IMR-90 (cell line): ENCODE measurements around the gene NPFF. TPM values are rescaled to one million over a fixed set of nuclear protein-coding genes. Genes with fewer than 3 reads are reported as not detected.

Source experiments
- ATAC-seq: fragments of 200-7000 bp; cut with Tn5 transposase; 2 replicates; pipeline ENCODE4 v1.9.1; 2020; ENCODE audit warnings: low read depth, mild to moderate bottlenecking, moderate library complexity
- BruUV-seq: library from RNA; stranded (reverse); fragments of 400-500 nt; replicated peaks from 2 replicates; lab custom pipeline; 2021; lab: Mats Ljungman, UMichigan
- CTCF ChIA-PET: fragments of 300-600 bp; formaldehyde crosslinking; extraction: SDS; loops from one replicate; lab custom pipeline; 2021; ENCODE audit warnings: antibody characterized with exemption; lab: Yijun Ruan, JAX
- POLR2A ChIA-PET: fragments of 300-600 bp; sonication (Branson Sonifier 250); formaldehyde crosslinking; loops from one replicate; lab custom pipeline; 2022; ENCODE audit warnings: antibody characterized with exemption; ENCODE audit not compliant: unreplicated experiment; lab: Charles Lee
- DNase-seq: peaks from one replicate; pipeline ENCODE4 v3.0.0; 2013
- H2AFZ ChIP-seq: replicated peaks from 2 replicates; pipeline ENCODE3; 2013; ENCODE audit warnings: low read length, mild to moderate bottlenecking; ENCODE audit not compliant: poor library complexity
- H2AK5ac ChIP-seq: 2 replicates; pipeline ENCODE4 v1.6.1; 2013; ENCODE audit warnings: low read depth, low read length, inconsistent platforms
- H2AK9ac ChIP-seq: replicated peaks from 2 replicates; pipeline ENCODE3; 2013; ENCODE audit warnings: mild to moderate bottlenecking, low read depth, low read length, moderate library complexity; ENCODE audit not compliant: poor library complexity
- H2BK120ac ChIP-seq: 2 replicates; pipeline ENCODE4 v1.6.1; 2013; ENCODE audit warnings: low read depth, low read length, inconsistent platforms
- H2BK15ac ChIP-seq: 3 replicates; pipeline ENCODE4 v1.6.1; 2013; ENCODE audit warnings: low read depth, low read length, inconsistent platforms
- H2BK20ac ChIP-seq: 2 replicates; pipeline ENCODE4 v1.6.1; 2013; ENCODE audit warnings: low read depth, mild to moderate bottlenecking, inconsistent platforms, low read length, moderate library complexity
- H2BK5ac ChIP-seq: 2 replicates; pipeline ENCODE4 v1.6.1; 2013; ENCODE audit warnings: mild to moderate bottlenecking, low read depth, low read length, inconsistent platforms; ENCODE audit not compliant: poor library complexity, severe bottlenecking
- H3K14ac ChIP-seq: replicated peaks from 2 replicates; pipeline ENCODE4 v1.6.1; 2013; ENCODE audit warnings: low read depth, low read length, inconsistent platforms
- H3K18ac ChIP-seq: 2 replicates; pipeline ENCODE4 v1.6.1; 2013; ENCODE audit warnings: low read depth, low read length, control low read depth
- H3K23ac ChIP-seq: 2 replicates; pipeline ENCODE4 v1.6.1; 2013; ENCODE audit warnings: low read depth, low read length, inconsistent platforms
- H3K27ac ChIP-seq: 2 replicates; pipeline ENCODE4 v1.5.1; 2013; ENCODE audit warnings: mild to moderate bottlenecking, control low read depth, low read length; ENCODE audit not compliant: insufficient read depth
- H3K27me3 ChIP-seq: 2 replicates; pipeline ENCODE4 v1.6.1; 2013; ENCODE audit warnings: low read length; ENCODE audit not compliant: control insufficient read depth, insufficient read depth
- H3K36me3 ChIP-seq: 2 replicates; pipeline ENCODE4 v1.6.1; 2013; ENCODE audit warnings: low read length, mixed read lengths; ENCODE audit not compliant: control insufficient read depth, insufficient read depth
- H3K4ac ChIP-seq: 2 replicates; pipeline ENCODE4 v1.6.1; 2013; ENCODE audit warnings: low read depth, low read length, inconsistent platforms
- H3K4me1 ChIP-seq: 2 replicates; pipeline ENCODE4 v1.6.1; 2013; ENCODE audit warnings: low read length, mixed read lengths; ENCODE audit not compliant: control insufficient read depth, insufficient read depth
- H3K4me2 ChIP-seq: 2 replicates; pipeline ENCODE4 v1.6.1; 2013; ENCODE audit warnings: low read depth, mild to moderate bottlenecking, control low read depth, low read length, moderate library complexity
- H3K4me3 ChIP-seq: 2 replicates; pipeline ENCODE4 v1.5.1; 2013; ENCODE audit warnings: low read depth, mild to moderate bottlenecking, control low read depth, low read length, moderate library complexity; ENCODE audit not compliant: insufficient read depth
- H3K56ac ChIP-seq: 2 replicates; pipeline ENCODE4 v1.6.1; 2013; ENCODE audit warnings: low read length, inconsistent platforms; ENCODE audit not compliant: insufficient read depth; ENCODE audit errors: extremely low read depth
- H3K79me1 ChIP-seq, 2 experiments: 2 replicates each; pipeline ENCODE4 v1.6.1; 2013; ENCODE audit warnings: low read length in 2 of 2, inconsistent platforms in 1 of 2, low read depth in 1 of 2
- H3K9ac ChIP-seq: 2 replicates; pipeline ENCODE4 v1.6.1; 2013; ENCODE audit warnings: low read depth, low read length, control low read depth
- H3K9me1 ChIP-seq: 2 replicates; pipeline ENCODE4 v1.6.1; 2013; ENCODE audit warnings: low read length, inconsistent platforms; ENCODE audit not compliant: insufficient read depth
- H3K9me3 ChIP-seq: 2 replicates; pipeline ENCODE4 v1.6.1; 2013; ENCODE audit warnings: low read length; ENCODE audit not compliant: control insufficient read depth, insufficient read depth
- H4K20me1 ChIP-seq: 2 replicates; pipeline ENCODE4 v1.6.1; 2013; ENCODE audit warnings: low read length, inconsistent platforms; ENCODE audit not compliant: insufficient read depth
- H4K5ac ChIP-seq: 2 replicates; pipeline ENCODE4 v1.6.1; 2013; ENCODE audit warnings: mild to moderate bottlenecking, low read depth, low read length, control low read depth
- H4K8ac ChIP-seq, 2 experiments: 2 replicates each; pipeline ENCODE4 v1.6.1; 2013; ENCODE audit warnings: low read depth in 2 of 2, low read length in 2 of 2, control low read depth in 1 of 2, inconsistent platforms in 1 of 2
- H4K91ac ChIP-seq: 2 replicates; pipeline ENCODE4 v1.6.1; 2013; ENCODE audit warnings: low read depth, low read length, inconsistent platforms; ENCODE audit not compliant: insufficient read depth
- BHLHE40 ChIP-seq: fragments of 150-350 bp; IDR thresholded peaks from 2 replicates; pipeline ENCODE4 v1.6.1; 2016; ENCODE audit warnings: mild to moderate bottlenecking, low read depth, low read length
- CEBPB ChIP-seq: IDR thresholded peaks from 2 replicates; pipeline ENCODE4 v1.6.1; 2012; ENCODE audit warnings: low read depth, low read length, improper control_type of control experiment
- CHD1 ChIP-seq: IDR thresholded peaks from 2 replicates; pipeline ENCODE4 v1.6.1; 2012; ENCODE audit warnings: low read depth, low read length, improper control_type of control experiment
- ELK1 ChIP-seq: fragments of 150-350 bp; IDR thresholded peaks from 2 replicates; pipeline ENCODE4 v1.6.1; 2016; ENCODE audit warnings: low read depth, mild to moderate bottlenecking, low read length, moderate library complexity, borderline replicate concordance
- FOS ChIP-seq: fragments of 150-350 bp; IDR thresholded peaks from 2 replicates; pipeline ENCODE4 v1.6.1; 2016; ENCODE audit warnings: low read depth, low read length
- MAFK ChIP-seq: IDR thresholded peaks from 2 replicates; pipeline ENCODE4 v1.6.1; 2012; ENCODE audit warnings: low read depth, low read length, improper control_type of control experiment
- MAZ ChIP-seq: IDR thresholded peaks from 2 replicates; pipeline ENCODE4 v1.6.1; 2012; ENCODE audit warnings: low read depth, mild to moderate bottlenecking, low read length, improper control_type of control experiment, moderate library complexity, borderline replicate concordance
- MXI1 ChIP-seq: IDR thresholded peaks from 2 replicates; pipeline ENCODE4 v1.6.1; 2012; ENCODE audit warnings: low read depth, mild to moderate bottlenecking, low read length, moderate library complexity, borderline replicate concordance
- NFE2L2 ChIP-seq: fragments of 150-350 bp; IDR thresholded peaks from 2 replicates; pipeline ENCODE4 v1.6.1; 2016; ENCODE audit warnings: low read depth, mild to moderate bottlenecking, low read length
- POLR2A ChIP-seq: IDR thresholded peaks from 2 replicates; pipeline ENCODE4 v1.6.1; 2012; ENCODE audit warnings: mild to moderate bottlenecking, low read depth, low read length
- RAD21 ChIP-seq: IDR thresholded peaks from 2 replicates; pipeline ENCODE4 v1.6.1; 2012; ENCODE audit warnings: low read length, improper control_type of control experiment
- RCOR1 ChIP-seq: IDR thresholded peaks from 2 replicates; pipeline ENCODE4 v1.6.1; 2012; ENCODE audit warnings: mild to moderate bottlenecking, low read length, improper control_type of control experiment; ENCODE audit not compliant: insufficient replicate concordance
- RFX5 ChIP-seq: IDR thresholded peaks from 2 replicates; pipeline ENCODE4 v1.8.0; 2012; ENCODE audit warnings: low read depth, mild to moderate bottlenecking, low read length, moderate library complexity
- SMC3 ChIP-seq: fragments of 150-350 bp; IDR thresholded peaks from 2 replicates; pipeline ENCODE4 v1.6.1; 2016; ENCODE audit warnings: low read depth, mild to moderate bottlenecking, antibody characterized with exemption, low read length, moderate library complexity
- USF2 ChIP-seq: fragments of 150-350 bp; IDR thresholded peaks from 2 replicates; pipeline ENCODE4 v1.6.1; 2017; ENCODE audit warnings: mild to moderate bottlenecking, antibody characterized with exemption, low read length, low read depth
- WGBS, 2 experiments: methylation state at CpG; one replicate each; pipeline versions ENCODE4 v1.1.5 to v1.1.7; 2013; ENCODE audit warnings: missing lambda C conversion rate in 2 of 2; ENCODE audit not compliant: insufficient read length in 1 of 2; ENCODE audit errors: extremely low coverage in 2 of 2; 5-methylcytosine and 5-hydroxymethylcytosine counted together
- dilution Hi-C: fragments of 300-500 bp; cut with HindIII; formaldehyde crosslinking; loops from one replicate; pipeline ENCODE4 v1.14.3; 2018; ENCODE audit warnings: low sequenced_read_pairs; ENCODE audit not compliant: unreplicated experiment
- in situ Hi-C: fragments of 300-500 bp; cut with MboI; formaldehyde crosslinking; loops from 3 replicates; pipeline ENCODE4 v1.14.3; 2019; ENCODE audit warnings: low sequenced_read_pairs, inconsistent platforms, mixed read lengths
- intact Hi-C: fragments of 100-400 bp; cut with micrococcal nuclease; formaldehyde crosslinking; loops from 2 replicates; pipeline ENCODE4 v1.10.0; 2022
- polyA plus RNA-seq, 3 experiments: library from polyadenylated mRNA; depleted of rRNA; stranded (reverse); fragments of >200 nt; gene quantifications; 2 replicates each; pipeline ENCODE4 v1.2.3, GENCODE V29; 2012; ENCODE audit warnings: low replicate concordance in 1 of 3
- total RNA-seq: library from RNA; depleted of rRNA; stranded (reverse); fragments of >200 nt; gene quantifications from 2 replicates; pipeline ENCODE4 v1.2.3, GENCODE V29; 2012
- TF ChIP-seq, protein P1 (sequence below): conservative IDR thresholded peaks from 2 replicates; pipeline ENCODE4 v1.5.1; 2012; ENCODE audit warnings: mild to moderate bottlenecking, low read depth, low read length, improper control_type of control experiment

Gene NPFF
- total and polyA plus RNA-seq, 2 of the 4 experiments (the other 2 are of a cell fraction), result not detected

GRCh38 chr12:53486736-53487487, 20.4 kb downstream of the NPFF start:
- Histone ChIP-seq H4K91ac (no peak overlapping the region), H3K27ac (no peak overlapping the region), H2BK120ac (no peak overlapping the region), H3K9me3 (no peaks in the 10 kb centered on the region), H2BK15ac (no peak overlapping the region), H3K18ac (no peak overlapping the region), H2BK5ac (no peak overlapping the region), H3K79me1 (peaks cover 27 to 76% of the 10 kb centered on the region in 2 experiments), H3K27me3 (no peaks in the 10 kb centered on the region), H2AK9ac (no peak overlapping the region), H3K4me3 (no peak overlapping the region), H3K4me1 (no peaks in the 10 kb centered on the region), H2AK5ac (no peak overlapping the region), H4K5ac (no peak overlapping the region), H3K9ac (no peak overlapping the region), H4K8ac (no peak overlapping the region), H3K56ac (no peak overlapping the region), H3K14ac (no peak overlapping the region), H4K20me1 (peaks cover 62% of the 10 kb centered on the region), H3K23ac (no peak overlapping the region), H3K36me3 (peaks cover 56% of the 10 kb centered on the region), H3K9me1 (peaks cover 19% of the 10 kb centered on the region; the same call in 1 of the 2 replicates), H2AFZ (no peak overlapping the region), H3K4me2 (no peak overlapping the region), H3K4ac (no peak overlapping the region), H2BK20ac (no peak overlapping the region)
- intact Hi-C loops (no loop called here), in situ Hi-C loops (no loop called here), dilution Hi-C loops (no loop called here)
- WGBS, 2 experiments, result 80% methylated on average over 7 of the region's 17 CpGs; no CpG with 5 or more reads in 1 of the 2 experiments
- TSS peak; percentile 8 for BruUV-seq
- no peak for DNase-seq
- ChIA-PET POLR2A (no interaction called here), CTCF (no interaction called here)
- no peak for TF ChIP-seq RCOR1
- no peak for TF ChIP-seq RFX5
- no peak for TF ChIP-seq SMC3
- TF ChIP-seq USF2, result no peak
- TF ChIP-seq ELK1, result no peak
- no peak for TF ChIP-seq POLR2A
- no peak for TF ChIP-seq NFE2L2
- TF ChIP-seq CEBPB, result no peak
- no peak for TF ChIP-seq RAD21
- no peak for TF ChIP-seq MXI1
- TF ChIP-seq CHD1, result no peak
- TF ChIP-seq, protein P1, sequence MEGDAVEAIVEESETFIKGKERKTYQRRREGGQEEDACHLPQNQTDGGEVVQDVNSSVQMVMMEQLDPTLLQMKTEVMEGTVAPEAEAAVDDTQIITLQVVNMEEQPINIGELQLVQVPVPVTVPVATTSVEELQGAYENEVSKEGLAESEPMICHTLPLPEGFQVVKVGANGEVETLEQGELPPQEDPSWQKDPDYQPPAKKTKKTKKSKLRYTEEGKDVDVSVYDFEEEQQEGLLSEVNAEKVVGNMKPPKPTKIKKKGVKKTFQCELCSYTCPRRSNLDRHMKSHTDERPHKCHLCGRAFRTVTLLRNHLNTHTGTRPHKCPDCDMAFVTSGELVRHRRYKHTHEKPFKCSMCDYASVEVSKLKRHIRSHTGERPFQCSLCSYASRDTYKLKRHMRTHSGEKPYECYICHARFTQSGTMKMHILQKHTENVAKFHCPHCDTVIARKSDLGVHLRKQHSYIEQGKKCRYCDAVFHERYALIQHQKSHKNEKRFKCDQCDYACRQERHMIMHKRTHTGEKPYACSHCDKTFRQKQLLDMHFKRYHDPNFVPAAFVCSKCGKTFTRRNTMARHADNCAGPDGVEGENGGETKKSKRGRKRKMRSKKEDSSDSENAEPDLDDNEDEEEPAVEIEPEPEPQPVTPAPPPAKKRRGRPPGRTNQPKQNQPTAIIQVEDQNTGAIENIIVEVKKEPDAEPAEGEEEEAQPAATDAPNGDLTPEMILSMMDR, result no peak
- TF ChIP-seq FOS, result no peak
- TF ChIP-seq MAFK, result no peak
- no peak for TF ChIP-seq MAZ
- TF ChIP-seq BHLHE40, result no peak
- ATAC-seq, result no peak
